GM19397 (cell line): Measurements from ENCODE around the gene PDGFRB.

ENCODE experiments used
- ATAC-seq: cut with Tn5 transposase; IDR thresholded peaks from one replicate; pipeline ENCODE4 v1.9.1; 2021; ENCODE audit warnings: mild to moderate bottlenecking, moderate library complexity; ENCODE audit not compliant: unreplicated experiment

PDGFRB gene

DNA sequence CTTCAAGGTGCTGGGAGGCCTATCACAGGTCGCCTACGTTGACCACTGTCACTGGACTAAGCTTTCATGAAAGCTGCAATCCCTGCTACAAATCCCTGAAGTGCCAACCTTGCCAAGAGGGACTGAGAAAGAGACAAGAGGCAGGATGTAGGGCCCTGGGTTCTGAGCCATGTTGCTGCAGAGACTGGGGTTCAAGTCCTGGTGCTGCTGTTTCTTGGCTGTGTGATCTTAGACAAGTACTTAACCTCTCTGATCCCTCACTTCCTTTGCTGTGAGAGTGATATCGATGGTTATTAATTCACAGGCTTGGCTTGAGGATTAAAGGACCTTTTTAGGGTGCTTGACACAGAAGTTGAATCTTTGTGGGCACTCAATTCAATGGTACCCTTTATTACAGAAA lies 84.8 kb downstream of the PDGFRB start:
- ATAC-seq, result no peak

- no peak for ATAC-seq
Observed at GRCh38 chr5:150069672-150070627, 85.7 kb downstream of the PDGFRB start.

GRCh38 chr5:150068961-150069645 lies 86.5 kb downstream of the PDGFRB start:
- ATAC-seq, result no peak

DNA sequence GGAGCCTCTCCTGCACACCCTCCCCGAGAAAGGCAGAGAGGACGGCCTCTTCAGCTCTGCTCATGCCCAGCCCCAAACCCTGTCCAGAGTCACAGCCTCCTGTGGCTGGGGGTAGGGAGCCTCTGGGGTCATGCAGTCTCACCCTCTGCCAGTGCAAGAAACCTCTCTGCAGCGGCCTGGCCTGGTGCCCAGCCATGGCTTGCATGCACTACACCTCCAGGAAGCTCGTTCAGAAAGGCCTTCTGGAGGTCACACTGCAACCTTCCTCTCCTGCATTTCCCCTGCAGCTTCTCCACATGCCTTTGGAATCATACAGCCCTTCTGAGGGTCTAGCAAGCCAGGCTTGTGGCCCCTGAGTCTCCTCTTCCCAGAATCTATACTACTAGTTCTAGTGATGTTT lies 87.2 kb downstream of the PDGFRB start:
- no peak for ATAC-seq

- ATAC-seq, result no peak
Observed at GRCh38 chr5:150068071-150068470, 87.6 kb downstream of the PDGFRB start.

GRCh38 chr5:150067405-150067960 lies 88.2 kb downstream of the PDGFRB start:
- ATAC-seq, result no peak

DNA sequence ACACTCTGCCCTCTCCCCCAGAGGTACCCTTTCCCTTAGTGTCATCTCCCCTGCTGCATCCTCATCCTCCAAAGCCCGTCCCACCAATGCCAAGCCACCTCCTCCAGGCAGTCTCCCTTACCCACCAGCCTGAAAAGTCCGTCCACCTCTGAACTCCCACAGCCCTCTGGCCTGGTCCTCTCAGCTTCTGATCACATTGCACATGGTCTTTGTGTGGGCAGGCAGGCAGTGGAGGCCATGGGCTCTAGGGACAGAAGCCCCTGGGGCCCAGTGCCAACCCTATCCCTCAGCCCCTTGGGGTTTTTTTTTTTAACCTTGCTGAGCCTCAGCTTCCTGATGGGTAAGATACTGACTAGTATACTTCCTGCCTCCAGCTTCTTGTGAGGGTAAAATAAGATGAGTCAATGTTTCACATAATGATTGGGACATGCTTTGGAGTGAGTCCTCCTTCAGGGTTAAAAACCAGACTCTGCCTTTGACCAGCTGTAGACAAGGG lies 88.7 kb downstream of the PDGFRB start:
- ATAC-seq, result no peak

- ATAC-seq, result no peak
Observed at GRCh38 chr5:150066436-150066835, 89.2 kb downstream of the PDGFRB start.

DNA sequence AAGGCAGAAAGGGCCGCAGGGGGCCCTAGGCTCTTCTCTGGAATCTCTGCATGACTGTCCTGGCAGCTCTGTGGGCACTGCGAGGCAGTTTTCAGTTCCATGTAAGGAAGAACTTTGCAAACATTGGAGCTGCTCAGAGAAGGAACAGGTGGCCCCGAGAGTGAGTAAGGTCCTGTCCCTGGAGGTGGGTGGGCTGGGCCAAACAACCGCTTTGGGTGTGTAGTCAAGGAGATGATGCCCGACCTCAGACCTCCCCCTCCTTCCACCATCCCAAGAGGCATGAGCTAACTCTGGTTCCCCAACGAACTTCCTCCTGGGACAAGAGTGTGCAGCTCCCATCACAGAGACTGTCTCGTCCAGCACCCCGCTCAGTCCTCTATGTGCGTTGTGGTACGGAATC lies 89.8 kb downstream of the PDGFRB start:
- ATAC-seq, result no peak

DNA sequence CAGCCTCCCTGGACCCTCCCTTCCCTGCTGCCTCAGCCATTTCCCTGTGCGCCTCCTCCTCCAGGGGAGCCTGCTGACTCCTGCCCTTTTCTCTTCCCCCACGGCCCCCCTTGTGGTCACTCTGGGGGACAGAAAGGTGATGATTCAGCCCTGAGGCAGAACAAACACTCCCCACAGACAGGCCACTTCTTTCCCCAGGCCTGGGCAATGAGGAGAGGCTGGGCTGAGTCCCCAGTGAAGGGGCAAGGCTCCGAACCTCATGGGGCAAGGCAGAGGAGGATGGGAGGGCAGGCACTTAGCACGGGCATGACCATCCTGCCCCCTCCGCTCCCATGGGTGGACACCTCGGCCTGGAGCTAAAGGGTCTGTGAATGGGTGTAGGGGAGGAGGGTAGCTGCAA lies 90.3 kb downstream of the PDGFRB start:
- no peak for ATAC-seq

DNA sequence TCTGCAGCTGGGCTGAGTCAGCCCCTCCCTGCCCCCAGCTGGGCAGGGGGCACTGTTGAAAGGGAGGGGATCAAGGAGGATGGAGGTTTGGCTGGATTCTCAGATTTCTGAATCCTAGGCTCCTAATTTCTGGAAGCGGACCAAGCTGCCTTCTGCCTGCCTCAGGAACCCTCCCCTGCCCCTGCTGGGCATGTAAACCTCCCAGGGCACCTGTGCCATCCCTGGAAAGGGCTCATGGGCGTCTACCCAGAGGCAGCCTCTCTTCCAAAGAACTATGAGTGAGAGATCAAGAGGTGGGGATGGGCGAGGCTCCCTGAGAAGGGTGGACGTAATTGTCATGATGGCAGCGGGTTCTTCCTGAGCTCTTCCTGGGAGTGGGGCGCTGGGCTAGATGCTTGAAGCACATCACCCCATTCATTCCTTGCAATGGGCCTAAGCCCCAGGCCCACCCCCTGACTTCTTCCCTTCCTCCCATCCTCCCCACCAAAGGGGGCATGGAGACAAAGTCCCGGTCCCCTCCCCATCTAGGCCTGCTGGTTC lies 90.9 kb downstream of the PDGFRB start:
- no peak for ATAC-seq
